Activated CD4-positive, alpha-beta T cell treated with anti-CD3 and anti-CD28 coated beads for 4 hours (primary cell): ENCODE measurements around the gene MAML2.
"Not testable (repeated sequence)": the region's sequence is repeated elsewhere in the genome, so short reads cannot be mapped to it uniquely, and the experiment has no call there.

Source experiments
- DNase-seq, 2 donors: peaks; one replicate each; pipeline ENCODE4 v3.0.0-alpha.2; 2020

Gene MAML2

DNA sequence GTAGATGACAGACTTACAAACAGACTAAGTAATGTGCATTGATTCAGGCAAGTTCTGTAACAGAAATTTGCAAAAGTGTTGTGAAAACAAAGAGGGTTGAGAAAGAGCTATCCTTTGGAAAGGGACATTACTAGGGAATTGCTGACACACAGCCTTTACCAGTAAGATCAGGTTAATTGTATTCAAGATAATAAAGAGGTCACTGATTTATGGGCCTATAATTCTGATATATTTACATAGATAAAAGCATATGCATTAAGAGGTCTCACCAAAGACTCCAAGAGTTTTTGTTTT, 138.7 kb downstream of the MAML2 start:
- no peak for DNase-seq

GRCh38 chr11:96203567-96204365, 139.2 kb downstream of the MAML2 start:
- DNase-seq = no peak

GRCh38 chr11:96200243-96200642, 142.8 kb downstream of the MAML2 start:
- no peak for DNase-seq

GRCh38 chr11:96199563-96200025, 143.4 kb downstream of the MAML2 start:
- peak; percentile 67 to 68 for DNase-seq

DNA sequence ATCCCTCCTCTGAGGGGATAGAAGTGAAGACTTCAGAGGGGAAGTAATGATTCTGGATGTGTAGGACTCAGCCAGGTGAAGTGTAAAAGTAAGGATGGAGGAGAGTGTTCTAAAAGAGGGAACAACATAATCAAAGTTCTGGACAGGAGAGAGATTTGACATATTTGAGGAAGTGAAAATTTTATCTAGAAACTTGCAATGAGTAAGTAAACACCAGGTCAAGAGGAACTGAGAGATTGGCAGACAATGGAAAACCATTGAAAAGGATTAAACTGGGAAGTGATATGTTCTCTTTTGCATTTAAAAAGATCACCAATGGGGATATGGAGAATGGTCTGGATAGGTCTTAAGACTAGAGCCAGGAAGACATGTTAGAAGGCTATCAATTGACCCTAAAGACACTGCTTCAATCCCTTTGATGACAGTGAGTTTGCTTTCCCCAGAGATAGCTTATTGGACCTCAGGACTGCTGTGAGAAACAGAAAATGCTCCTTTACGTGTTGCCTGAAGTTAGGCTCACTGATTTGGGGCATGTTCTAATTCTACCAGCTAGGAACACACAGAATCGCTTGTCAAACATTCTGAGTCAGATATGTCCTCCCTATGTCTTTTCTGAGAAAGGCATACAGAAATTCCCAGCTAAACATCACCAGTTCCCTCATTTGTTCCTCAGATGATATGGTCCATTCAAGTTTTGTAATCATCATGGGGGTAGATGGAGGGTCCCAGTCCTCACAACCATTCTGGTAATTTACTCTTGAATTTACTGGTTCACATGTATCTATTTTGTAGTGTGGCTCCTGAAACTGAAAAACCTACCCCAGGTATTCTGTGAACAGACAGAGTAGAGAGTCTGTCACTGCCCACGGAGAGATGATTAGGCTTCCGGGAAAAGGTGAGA, 144.9 kb downstream of the MAML2 start:
- DNase-seq = no peak

DNA sequence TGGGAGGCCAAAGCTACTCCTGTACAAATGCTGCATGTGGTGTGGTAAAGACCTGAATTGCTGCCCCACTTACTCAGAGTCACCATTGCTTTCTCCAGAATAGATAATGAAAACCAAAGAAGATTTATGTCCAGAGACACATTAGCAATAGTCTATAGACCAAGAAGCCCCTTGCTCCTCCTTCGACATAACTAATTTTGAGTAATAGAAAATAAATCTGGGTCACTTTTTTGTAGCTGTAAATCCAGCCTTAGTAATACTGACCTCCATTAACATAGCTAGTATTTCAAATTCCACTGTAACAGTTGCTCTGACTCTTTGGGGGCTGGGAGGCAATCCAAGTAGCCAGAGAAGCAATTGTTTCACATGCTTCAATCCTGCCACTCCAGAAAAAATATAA, 145.9 kb downstream of the MAML2 start:
- DNase-seq = no peak

DNA sequence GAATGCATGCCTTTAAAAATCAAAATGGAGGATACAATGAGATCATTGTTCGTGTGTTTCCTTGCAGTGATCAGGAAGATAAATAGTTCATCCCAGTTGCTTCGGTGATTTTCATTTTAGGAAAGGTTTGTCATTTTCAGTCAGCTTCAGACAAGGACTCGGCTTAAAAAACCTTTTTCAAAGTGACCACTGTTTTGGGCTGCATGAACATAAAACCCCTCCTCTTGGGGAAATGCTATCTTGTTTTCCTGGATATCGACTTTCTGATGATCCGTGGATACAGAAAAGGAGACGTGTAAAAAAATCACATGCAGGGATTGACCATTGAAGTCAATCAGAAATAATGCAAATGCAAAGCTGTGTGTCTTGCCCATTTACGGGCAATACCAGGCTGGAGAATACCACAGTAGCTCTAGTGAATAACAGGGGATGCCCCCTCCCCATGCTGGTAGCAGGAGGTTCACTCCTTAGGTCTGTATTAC, 146.8 kb downstream of the MAML2 start:
- DNase-seq = no peak

GRCh38 chr11:96195671-96196070, 147.3 kb downstream of the MAML2 start:
- DNase-seq = no peak

DNA sequence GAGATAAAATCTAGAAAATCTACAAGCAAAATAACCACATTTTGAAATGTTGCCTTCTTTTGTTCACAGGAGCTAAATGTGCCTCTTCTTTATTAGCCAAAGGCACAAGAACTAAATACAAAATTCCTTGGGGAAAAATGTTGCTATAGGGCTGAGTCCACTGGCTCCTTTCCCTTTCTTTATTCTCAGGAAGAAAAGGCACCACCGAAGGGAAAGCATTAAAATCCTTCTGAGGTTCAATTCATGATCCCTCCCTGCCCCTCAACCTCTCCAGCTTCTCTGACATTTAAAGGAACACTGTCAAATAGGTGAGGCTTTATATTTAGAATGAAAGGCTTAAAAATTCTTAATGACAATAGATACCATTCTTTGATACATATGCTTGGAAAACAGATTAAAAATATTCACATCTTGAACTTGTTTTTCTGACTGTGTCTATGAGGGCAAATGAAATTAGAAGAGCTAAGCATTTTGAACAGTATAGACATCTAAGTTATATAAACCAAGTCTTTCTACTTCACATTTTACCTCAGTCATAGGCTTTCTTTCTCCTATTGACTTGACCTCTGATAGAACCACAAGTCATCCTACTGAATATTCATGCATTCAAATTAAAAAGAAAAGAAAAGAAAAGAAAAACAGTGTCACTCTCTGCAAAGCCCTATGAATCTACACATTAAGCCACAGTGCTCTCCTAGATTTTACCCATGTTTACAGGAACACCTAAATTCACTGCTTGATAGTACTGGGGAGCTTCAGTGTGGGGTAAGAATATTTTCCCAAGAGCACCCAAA, 148.2 kb downstream of the MAML2 start:
- DNase-seq = no peak

- no peak for DNase-seq
These were observed 149.1 kb downstream of the MAML2 start for GRCh38 chr11:96193745-96194443.

GRCh38 chr11:96191752-96192151, 151.2 kb downstream of the MAML2 start:
- DNase-seq = no peak

GRCh38 chr11:96189351-96189750, 153.6 kb downstream of the MAML2 start:
- no peak for DNase-seq

- peak; percentile 55 to 58 for DNase-seq
These were observed 154.6 kb downstream of the MAML2 start for GRCh38 chr11:96188243-96189006.

GRCh38 chr11:96187822-96188221, 155.2 kb downstream of the MAML2 start:
- no peak for DNase-seq

DNA sequence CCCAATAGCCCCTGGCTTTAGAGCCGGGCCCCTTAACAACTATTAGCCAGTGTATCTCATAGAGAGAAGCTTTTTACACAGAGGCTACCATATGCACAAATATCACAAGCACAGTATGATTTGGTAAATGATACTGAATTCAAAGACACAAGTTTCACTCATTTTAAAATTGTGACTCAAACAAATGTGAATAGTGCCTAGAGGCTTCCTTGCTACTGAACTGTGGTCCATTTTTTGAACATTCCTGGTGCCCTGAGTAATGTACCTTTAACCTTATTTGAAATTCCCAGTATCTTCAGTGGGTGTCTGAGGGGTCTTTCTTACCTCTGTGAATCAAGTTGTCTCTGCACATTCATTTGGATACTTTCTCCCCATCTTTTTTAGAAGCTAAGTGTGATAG, 156.2 kb downstream of the MAML2 start:
- DNase-seq = no peak

DNA sequence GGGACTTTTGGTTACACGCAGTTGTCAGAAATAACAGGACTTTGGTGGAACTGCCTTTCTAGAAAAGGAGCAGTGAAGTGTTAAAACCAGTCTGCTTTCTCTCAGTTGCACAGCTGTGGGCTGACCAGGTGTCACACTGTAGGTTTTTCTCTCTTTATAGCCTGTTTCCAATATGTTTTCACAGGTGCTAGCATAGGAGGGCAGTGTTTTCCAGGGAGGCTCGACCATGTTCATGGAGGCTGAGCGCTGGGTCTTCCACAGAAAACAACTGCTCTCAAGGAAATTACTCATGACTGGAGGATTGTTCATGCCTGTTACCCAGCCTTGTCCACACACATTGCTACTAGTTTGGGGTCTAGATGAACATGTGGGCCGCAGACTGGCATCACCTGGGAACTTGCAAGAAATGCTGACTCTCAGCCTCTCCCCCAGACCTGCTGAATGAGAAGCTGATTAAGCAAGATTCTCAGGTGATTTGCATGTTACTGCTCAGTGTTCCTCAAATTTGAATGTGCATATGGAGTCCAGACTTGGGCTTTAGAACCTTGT, 157.7 kb downstream of the MAML2 start:
- no peak for DNase-seq

GRCh38 chr11:96180937-96181336, 162.1 kb downstream of the MAML2 start:
- not testable (repeated sequence) for DNase-seq

DNA sequence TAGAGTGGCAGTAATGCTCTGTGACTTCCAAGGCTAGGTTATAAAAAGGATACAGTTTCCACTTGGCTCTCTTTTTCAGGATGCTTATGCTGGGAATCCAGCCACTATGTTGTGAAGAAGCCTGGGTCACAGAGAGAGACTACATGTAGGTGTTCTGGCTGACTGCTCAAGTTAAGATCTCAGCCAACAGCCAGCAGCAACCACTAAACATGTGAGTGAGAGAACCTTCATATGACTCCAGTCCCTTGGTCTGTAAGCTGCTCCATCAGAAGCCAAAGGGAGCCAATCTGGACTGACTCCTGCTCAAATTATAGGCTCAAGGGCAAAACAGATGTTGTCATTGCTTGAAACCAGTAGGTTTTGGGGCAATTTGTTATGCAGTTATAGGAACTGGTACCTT, 162.7 kb downstream of the MAML2 start:
- DNase-seq = no peak

DNA sequence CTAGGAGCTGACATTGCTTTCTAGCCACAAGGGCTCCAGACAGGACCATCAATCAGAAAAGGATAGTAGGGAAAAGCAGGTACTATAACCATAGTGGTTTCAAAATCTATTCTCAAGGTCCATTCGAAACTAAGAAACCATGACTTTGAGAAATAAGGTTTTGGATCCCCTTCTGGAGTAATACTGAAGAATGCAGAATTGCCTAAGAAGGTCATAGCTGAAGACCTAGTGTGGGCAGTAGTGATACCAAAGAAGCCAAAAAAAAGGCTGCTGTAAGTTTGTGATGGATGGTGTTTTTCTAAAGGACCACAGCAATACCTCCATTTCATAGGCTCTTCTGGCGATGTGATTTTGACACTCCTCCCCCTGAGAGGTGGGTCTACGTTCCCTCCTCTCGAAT, 163.1 kb downstream of the MAML2 start:
- DNase-seq = no peak

GRCh38 chr11:96178887-96179279, 164.1 kb downstream of the MAML2 start:
- DNase-seq = no peak
